ENCODE results near the gene IQGAP3. TPM values are rescaled to one million over a fixed set of nuclear protein-coding genes. Genes with fewer than 3 reads are reported as not detected.
A peak's percentile ranks its signal among the peaks of the same experiment; 100 is the strongest.

IQGAP3 gene
- total RNA-seq, 4 donors from 2014 or later, result 0.06 to 1.1 (median 0.50) TPM; not detected in 1

DNA sequence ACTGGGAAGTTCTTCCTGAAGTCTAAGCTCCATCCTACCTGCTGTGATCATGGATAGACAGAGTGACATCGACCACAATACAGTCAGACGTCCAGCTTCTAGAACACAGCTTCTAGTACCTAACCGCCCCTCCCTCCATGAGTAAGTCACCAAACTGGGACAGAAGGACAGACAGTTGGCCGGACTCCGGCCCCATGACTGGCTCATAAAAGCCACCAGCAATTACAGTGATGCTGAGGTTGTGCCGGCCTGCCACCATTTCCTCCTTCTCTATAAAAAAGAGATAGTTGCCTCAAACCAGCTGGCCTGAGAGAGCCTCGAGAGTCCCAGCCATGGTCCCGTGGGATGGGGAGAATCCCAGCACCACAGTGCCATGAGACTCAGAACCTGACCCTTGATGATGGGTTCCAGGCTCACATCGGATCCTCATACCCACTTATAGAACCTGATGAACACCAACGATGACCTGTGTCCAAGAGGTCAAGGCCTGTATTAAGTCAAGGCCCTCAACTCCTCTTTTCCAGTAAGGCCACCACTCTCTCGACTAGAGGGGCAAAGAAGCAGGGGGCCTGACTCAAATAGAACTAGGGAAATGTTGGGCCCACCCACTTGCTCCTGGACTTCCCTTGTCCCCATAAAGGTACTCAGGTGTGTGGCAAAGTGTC, 75.2 kb downstream of the IQGAP3 start:
- Histone ChIP-seq H3K9me3 (no peaks in the 10 kb centered on the region), H3K4me1 (peaks cover 76 to 80% (median 79%) of the 10 kb centered on the region in 4 donors), H3K27ac (replicated peaks in 1 of 4) (peak overlapping the region; percentile 98 to 100 (median 99)), H3K4me3 (peak overlapping the region; percentile 92 to 99 (median 98)), H3K27me3 (no peaks in the 10 kb centered on the region), H3K36me3 (peaks cover 0 to 11% (median 4%) of the 10 kb centered on the region in 4 donors)
- TF ChIP-seq EP300 (IDR thresholded peaks at IDR 0.05), result no peak
- TF ChIP-seq, protein P1, sequence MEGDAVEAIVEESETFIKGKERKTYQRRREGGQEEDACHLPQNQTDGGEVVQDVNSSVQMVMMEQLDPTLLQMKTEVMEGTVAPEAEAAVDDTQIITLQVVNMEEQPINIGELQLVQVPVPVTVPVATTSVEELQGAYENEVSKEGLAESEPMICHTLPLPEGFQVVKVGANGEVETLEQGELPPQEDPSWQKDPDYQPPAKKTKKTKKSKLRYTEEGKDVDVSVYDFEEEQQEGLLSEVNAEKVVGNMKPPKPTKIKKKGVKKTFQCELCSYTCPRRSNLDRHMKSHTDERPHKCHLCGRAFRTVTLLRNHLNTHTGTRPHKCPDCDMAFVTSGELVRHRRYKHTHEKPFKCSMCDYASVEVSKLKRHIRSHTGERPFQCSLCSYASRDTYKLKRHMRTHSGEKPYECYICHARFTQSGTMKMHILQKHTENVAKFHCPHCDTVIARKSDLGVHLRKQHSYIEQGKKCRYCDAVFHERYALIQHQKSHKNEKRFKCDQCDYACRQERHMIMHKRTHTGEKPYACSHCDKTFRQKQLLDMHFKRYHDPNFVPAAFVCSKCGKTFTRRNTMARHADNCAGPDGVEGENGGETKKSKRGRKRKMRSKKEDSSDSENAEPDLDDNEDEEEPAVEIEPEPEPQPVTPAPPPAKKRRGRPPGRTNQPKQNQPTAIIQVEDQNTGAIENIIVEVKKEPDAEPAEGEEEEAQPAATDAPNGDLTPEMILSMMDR (IDR thresholded peaks at IDR 0.05), result no peak
- TF ChIP-seq POLR2A (IDR thresholded peaks at IDR 0.05; ENCODE audit: low read depth), result no peak
- no peak for TF ChIP-seq POLR2AphosphoS5 (IDR thresholded peaks at IDR 0.05)
- DNase-seq (ENCODE audit: extremely low spot score), result no peak
- 66% methylated on average over 10 of the region's 11 CpGs for WGBS
- intact Hi-C loops (cut with DNase I), result no loop called here

DNA sequence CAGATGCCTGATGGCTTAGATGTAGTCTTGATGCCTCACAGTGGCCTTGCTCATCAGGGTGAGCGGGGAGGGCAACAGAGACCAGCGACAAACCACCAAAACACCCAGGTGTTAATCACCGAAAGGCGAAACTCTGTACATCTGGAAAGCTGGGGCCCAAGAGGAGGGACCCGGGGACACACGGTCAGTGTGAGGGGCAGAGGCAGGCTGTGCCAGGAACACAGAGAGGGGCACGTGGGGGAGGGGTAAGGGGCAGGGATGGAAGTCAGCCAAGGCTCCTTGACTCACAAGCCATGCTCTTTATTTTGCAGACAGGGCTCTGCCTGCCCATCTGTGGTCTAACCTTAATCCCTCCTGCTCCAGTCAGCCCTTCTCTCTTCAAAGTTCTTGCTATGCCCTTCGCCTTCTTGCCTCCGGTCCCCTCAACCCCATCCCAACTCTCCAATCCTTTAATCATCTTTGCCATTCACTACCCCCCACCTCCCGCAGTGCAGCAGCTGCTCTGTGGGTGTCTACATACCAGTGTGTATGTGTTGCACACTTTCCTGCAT, 76.1 kb downstream of the IQGAP3 start:
- Histone ChIP-seq H3K27me3 (no peaks in the 10 kb centered on the region), H3K9me3 (no peaks in the 10 kb centered on the region), H3K4me1 (peaks cover 77 to 81% (median 79%) of the 10 kb centered on the region in 4 donors), H3K4me3 (peak overlapping the region; percentile 92 to 99 (median 98)), H3K36me3 (peaks cover 0 to 11% (median 5%) of the 10 kb centered on the region in 4 donors), H3K27ac (replicated peaks in 1 of 4) (peak overlapping the region; percentile 98 to 100 (median 99))
- WGBS, result 33% methylated on average over 9 of the region's 10 CpGs
- TF ChIP-seq POLR2A (IDR thresholded peaks at IDR 0.05; ENCODE audit: low read depth), result no peak
- TF ChIP-seq POLR2AphosphoS5 (IDR thresholded peaks at IDR 0.05), result no peak
- TF ChIP-seq EP300 (IDR thresholded peaks at IDR 0.05), result no peak
- TF ChIP-seq, protein P1 (IDR thresholded peaks at IDR 0.05), result no peak
- intact Hi-C loops (cut with DNase I), result no loop called here
- no peak for DNase-seq (ENCODE audit: extremely low spot score)

- H3K9me3 ChIP-seq, result no peaks in the 10 kb centered on the region
- H3K36me3 ChIP-seq, result peaks cover 0 to 11% (median 5%) of the 10 kb centered on the region in 4 donors
- H3K27ac ChIP-seq (replicated peaks in 1 of 4), result peak overlapping the region; percentile 98 to 100 (median 99)
- H3K27me3 ChIP-seq, result no peaks in the 10 kb centered on the region
- peaks cover 84 to 88% (median 86%) of the 10 kb centered on the region in 4 donors for H3K4me1 ChIP-seq
- WGBS, result 64% methylated on average over 9 of the region's 9 CpGs
- peak overlapping the region; percentile 92 to 99 (median 98) for H3K4me3 ChIP-seq
- TF ChIP-seq, protein P1 (IDR thresholded peaks at IDR 0.05), result no peak
- TF ChIP-seq POLR2AphosphoS5 (IDR thresholded peaks at IDR 0.05), result peak in 1 of 2 donors; percentile 39
- intact Hi-C loops (cut with DNase I), result no loop called here
- DNase-seq (ENCODE audit: extremely low spot score), result no peak
These were observed 76.8 kb downstream of the IQGAP3 start for GRCh38 chr1:156495401-156496140.

DNA sequence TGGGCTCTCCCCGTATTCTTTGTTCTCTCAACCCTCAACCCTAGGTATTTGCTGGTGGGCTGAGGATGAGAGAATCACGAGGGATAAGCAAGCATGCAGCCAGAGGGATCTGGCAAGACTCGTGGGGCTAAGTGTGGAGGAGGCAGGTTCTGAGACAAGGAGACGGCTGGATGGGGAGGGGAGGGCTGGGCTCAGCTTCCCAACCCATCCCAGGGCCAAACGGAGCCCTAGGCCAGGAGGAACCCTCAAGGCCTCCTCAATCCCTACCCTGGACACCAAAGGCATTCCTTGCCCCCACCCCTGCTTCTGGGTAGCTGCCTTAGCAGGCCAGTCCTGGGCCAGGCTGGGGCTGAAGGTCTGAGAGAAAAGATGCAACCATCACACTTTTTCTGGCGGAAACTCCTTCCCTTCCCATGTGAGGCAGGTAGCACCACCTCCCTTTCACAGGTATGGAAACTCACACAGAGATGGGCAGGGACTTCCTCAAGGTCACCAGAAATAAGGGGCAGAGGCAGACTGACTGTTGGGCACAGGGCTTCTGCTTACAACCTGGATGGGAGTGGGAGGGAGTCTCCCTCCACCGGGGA, 78.0 kb downstream of the IQGAP3 start:
- H3K9me3 ChIP-seq, result no peaks in the 10 kb centered on the region
- intact Hi-C loops (cut with DNase I), result no loop called here
- TF ChIP-seq POLR2A (IDR thresholded peaks at IDR 0.05; ENCODE audit: low read depth), result no peak
- TF ChIP-seq, protein P1 (IDR thresholded peaks at IDR 0.05), result no peak
- TF ChIP-seq POLR2AphosphoS5 (IDR thresholded peaks at IDR 0.05), result no peak
- no peak for TF ChIP-seq EP300 (IDR thresholded peaks at IDR 0.05)
- H3K36me3 ChIP-seq, result peaks cover 0 to 11% (median 5%) of the 10 kb centered on the region in 4 donors
- no peaks in the 10 kb centered on the region for H3K27me3 ChIP-seq
- H3K27ac ChIP-seq (replicated peaks in 1 of 4), result peak overlapping the region; percentile 98 to 100 (median 99)
- peaks cover 96 to 99% (median 98%) of the 10 kb centered on the region in 4 donors for H3K4me1 ChIP-seq
- no peak for DNase-seq (ENCODE audit: extremely low spot score)
- peak overlapping the region; percentile 14 to 28 (median 22) for H3K4me3 ChIP-seq
- 37% methylated on average over 7 of the region's 7 CpGs for WGBS

All from esophagus muscularis mucosa (tissue), 4 donors.